Measurements from ENCODE around the gene SNX32.

Gene SNX32

DNA sequence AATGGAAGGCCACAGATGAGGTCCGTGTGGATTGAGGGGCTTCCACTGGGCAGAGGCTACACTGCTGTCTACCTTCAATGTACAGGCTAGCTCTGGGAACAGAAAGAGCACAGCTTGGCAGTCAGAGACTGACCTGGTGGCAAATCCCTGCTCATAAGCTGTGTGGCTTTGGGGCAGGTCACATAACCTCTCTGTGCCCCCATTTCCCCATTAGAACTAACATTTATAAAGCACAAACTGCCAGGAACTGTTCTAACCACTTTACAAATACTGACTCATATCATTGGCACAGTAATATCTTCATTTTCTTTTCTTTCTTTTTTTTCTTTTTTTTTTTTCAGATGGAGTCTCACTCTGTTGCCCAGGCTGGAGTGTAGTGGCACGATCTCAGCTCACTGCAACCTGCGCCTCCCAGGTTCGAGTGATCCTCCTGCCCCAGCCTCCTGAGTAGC lies 63.3 kb downstream of the SNX32 start:
- TF ChIP-seq, protein P1, sequence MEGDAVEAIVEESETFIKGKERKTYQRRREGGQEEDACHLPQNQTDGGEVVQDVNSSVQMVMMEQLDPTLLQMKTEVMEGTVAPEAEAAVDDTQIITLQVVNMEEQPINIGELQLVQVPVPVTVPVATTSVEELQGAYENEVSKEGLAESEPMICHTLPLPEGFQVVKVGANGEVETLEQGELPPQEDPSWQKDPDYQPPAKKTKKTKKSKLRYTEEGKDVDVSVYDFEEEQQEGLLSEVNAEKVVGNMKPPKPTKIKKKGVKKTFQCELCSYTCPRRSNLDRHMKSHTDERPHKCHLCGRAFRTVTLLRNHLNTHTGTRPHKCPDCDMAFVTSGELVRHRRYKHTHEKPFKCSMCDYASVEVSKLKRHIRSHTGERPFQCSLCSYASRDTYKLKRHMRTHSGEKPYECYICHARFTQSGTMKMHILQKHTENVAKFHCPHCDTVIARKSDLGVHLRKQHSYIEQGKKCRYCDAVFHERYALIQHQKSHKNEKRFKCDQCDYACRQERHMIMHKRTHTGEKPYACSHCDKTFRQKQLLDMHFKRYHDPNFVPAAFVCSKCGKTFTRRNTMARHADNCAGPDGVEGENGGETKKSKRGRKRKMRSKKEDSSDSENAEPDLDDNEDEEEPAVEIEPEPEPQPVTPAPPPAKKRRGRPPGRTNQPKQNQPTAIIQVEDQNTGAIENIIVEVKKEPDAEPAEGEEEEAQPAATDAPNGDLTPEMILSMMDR (IDR thresholded peaks at IDR 0.05; ENCODE audit: poor library complexity, severe bottlenecking) = no peak
- H3K4me3 ChIP-seq (ENCODE audit: severe bottlenecking) = no peak overlapping the region
- no peaks in the 10 kb centered on the region for H3K27me3 ChIP-seq (ENCODE audit: insufficient read depth, poor library complexity, severe bottlenecking)

DNA sequence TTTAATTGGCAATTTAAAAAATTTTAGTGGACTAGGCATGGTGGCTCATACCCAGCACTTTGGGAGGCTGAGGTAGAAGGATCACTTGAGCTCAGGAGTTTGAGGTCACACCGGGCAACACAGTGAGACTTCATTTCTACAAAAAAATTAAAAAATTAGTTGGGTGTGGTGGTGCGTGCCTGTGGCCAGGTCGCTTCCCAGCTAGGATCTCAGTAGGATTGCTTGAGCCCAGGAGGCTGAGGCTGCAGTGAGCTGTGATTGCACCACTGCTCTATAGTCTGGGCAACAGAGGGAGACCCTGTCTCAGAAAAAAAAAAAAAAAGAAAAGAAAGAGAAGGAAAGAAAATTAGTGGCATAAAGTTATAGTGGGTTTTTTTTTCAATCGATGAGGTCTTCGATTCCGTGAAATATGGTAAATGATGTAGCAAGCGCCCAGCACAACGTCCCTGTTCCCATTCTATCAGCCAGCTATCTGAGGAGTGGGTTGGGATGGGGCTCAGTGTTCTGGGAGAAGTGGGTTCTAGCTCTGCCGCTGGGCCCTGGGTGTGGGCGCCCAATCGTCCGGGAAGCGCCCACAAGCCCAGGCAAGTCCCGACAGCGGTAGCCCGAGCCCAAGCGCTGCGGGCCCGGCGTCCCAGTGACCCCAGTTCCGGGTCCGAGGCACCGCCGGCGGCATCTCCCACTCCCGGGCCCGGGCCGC lies 65.0 kb downstream of the SNX32 start:
- peak overlapping the region; percentile 77 for H3K4me3 ChIP-seq (ENCODE audit: severe bottlenecking)
- H3K27ac ChIP-seq (ENCODE audit: poor library complexity, severe bottlenecking) = peak overlapping the region; percentile 96
- TF ChIP-seq, protein P1 (IDR thresholded peaks at IDR 0.05; ENCODE audit: poor library complexity, severe bottlenecking) = no peak
- no peak for DNase-seq (ENCODE audit: low spot score)
- H3K36me3 ChIP-seq (ENCODE audit: low read depth) = peaks cover 50% of the 10 kb centered on the region
- no peak for ATAC-seq (ENCODE audit: low read depth)
- H3K9me3 ChIP-seq (ENCODE audit: severe bottlenecking) = no peaks in the 10 kb centered on the region
- no peaks in the 10 kb centered on the region for H3K27me3 ChIP-seq (ENCODE audit: insufficient read depth, poor library complexity, severe bottlenecking)
- peaks cover 47% of the 10 kb centered on the region for H3K4me1 ChIP-seq (ENCODE audit: insufficient read depth, poor library complexity, severe bottlenecking)

More for the DNA sequence above, 63.3 kb downstream of the SNX32 start:
- ATAC-seq (ENCODE audit: low read depth) = no peak
- Histone ChIP-seq H3K36me3 (ENCODE audit: low read depth) (peaks cover 61% of the 10 kb centered on the region), H3K4me1 (ENCODE audit: insufficient read depth, poor library complexity, severe bottlenecking) (peaks cover 29% of the 10 kb centered on the region), H3K27ac (ENCODE audit: poor library complexity, severe bottlenecking) (peak overlapping the region; percentile 96), H3K9me3 (ENCODE audit: severe bottlenecking) (no peaks in the 10 kb centered on the region)
- no peak for DNase-seq (ENCODE audit: low spot score)

DNA sequence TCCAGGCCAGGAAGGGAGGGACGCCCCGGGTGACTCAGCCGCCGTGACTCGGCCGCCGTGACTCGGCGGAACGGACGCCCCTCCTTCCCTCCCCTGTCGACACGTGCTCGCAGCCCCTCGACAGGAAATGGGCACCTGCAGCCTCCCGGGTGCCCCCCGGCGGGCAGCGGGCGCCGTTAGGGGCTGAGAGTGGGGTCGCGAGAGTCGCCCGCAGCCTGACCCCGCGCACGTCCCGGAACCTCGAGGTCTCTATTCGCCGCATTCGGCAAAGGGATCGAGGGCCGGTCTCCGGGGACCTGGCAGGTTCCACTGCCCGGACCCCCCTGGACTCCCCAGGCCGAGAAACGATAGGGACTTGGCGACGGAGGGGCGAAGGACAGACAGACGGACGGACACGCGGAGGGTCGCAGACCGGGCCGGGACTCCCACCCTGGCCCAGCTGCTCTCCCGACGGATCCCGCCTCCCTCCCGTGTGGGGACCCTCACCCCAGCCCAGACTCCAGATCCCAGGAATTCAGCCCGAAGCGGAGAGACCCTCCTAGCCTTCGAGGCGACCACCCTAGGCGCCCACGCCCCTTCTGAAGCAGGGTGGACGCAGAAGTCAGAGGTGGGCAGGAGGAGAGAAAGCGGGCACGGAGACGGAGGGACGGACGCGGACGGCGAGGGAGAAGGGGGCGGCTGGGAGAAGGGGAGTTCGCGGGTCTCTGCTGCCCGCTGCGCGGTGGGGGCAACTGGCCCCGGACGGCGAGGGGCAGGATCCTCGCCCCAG lies 65.8 kb downstream of the SNX32 start:
- peak; percentile 48 for ATAC-seq (ENCODE audit: low read depth)
- H3K4me3 ChIP-seq (ENCODE audit: severe bottlenecking) = peak overlapping the region; percentile 77
- H3K27me3 ChIP-seq (ENCODE audit: insufficient read depth, poor library complexity, severe bottlenecking) = no peaks in the 10 kb centered on the region
- H3K4me1 ChIP-seq (ENCODE audit: insufficient read depth, poor library complexity, severe bottlenecking) = peaks cover 48% of the 10 kb centered on the region
- peak overlapping the region; percentile 96 for H3K27ac ChIP-seq (ENCODE audit: poor library complexity, severe bottlenecking)
- no peaks in the 10 kb centered on the region for H3K9me3 ChIP-seq (ENCODE audit: severe bottlenecking)
- H3K36me3 ChIP-seq (ENCODE audit: low read depth) = peaks cover 43% of the 10 kb centered on the region
- TF ChIP-seq, protein P1 (IDR thresholded peaks at IDR 0.05; ENCODE audit: poor library complexity, severe bottlenecking) = peak; percentile 20
- DNase-seq (ENCODE audit: low spot score) = peak; percentile 87

DNA sequence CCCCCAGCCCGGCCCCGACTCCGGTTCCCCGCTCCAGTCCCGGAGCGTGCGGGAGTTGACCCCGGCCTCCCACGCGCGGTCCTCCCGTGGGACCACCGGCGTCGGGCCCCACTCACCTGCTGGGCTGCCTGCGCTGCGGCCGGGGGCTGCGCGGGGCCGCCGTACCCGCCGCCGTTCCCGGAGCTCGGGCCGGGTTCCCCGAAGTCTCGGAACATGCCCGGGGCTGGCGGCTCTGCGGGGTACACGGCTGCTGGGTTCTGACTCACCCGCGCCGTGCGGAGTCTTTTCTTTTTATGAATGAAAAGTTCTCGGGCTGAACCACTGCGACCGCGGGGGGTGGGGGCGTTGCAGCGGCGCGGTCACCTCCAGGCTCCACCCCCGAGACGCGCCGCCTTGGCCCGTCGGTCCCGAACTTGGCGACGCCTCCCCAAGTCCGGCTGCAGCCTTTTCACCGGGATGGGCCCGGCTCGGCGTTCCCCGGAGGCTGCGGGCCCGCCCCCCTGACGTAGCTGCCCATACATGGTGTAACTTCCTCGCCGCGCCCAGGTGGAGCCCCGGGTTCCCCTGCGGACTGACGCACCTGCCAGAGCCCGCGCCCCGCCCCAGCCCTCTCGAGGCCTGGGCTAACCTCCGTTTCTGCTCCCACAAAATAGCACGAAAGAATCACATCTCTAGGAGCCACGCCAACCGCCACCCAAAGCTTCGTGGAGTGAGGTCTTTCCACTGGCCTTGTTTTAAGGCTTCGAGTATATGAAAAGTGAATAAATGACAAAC lies 66.5 kb downstream of the SNX32 start, which contains the start of gene FOSL1:
Gene FOSL1 (minus strand): TSS at position 264 of the 774 bp plus-strand sequence. CDS start 49 bp downstream, at position 215.
- peak; percentile 83 for ATAC-seq (ENCODE audit: low read depth)
- DNase-seq (ENCODE audit: low spot score) = peak; percentile 99
- peak within 1 kb of the TSS; percentile 77 for H3K4me3 ChIP-seq (ENCODE audit: severe bottlenecking)
- peaks cover 36% of the 10 kb centered on the region for H3K36me3 ChIP-seq (ENCODE audit: low read depth)
- TF ChIP-seq, protein P1 (IDR thresholded peaks at IDR 0.05; ENCODE audit: poor library complexity, severe bottlenecking) = no peak
- no peaks in the 10 kb centered on the region for H3K9me3 ChIP-seq (ENCODE audit: severe bottlenecking)
- H3K27me3 ChIP-seq (ENCODE audit: insufficient read depth, poor library complexity, severe bottlenecking) = no peaks in the 10 kb centered on the region
- H3K4me1 ChIP-seq (ENCODE audit: insufficient read depth, poor library complexity, severe bottlenecking) = peaks cover 48% of the 10 kb centered on the region
- peak within 1 kb of the TSS; percentile 96 for H3K27ac ChIP-seq (ENCODE audit: poor library complexity, severe bottlenecking)
